NCI-H1048 (cell line): Measurements from ENCODE around the gene CYP1B1.
"Not testable (repeated sequence)": the region's sequence is repeated elsewhere in the genome, so short reads cannot be mapped to it uniquely, and the experiment has no call there.

Experiments used
- DNase-seq: peaks from one replicate; lab custom pipeline; 2025; lab: John Stamatoyannopoulos, UW

CYP1B1 gene

GRCh38 chr2:38098421-38099098 is 22.6 kb upstream of the CYP1B1 start:
- DNase-seq, result no peak

GRCh38 chr2:38097988-38098385 is 22.0 kb upstream of the CYP1B1 start:
- DNase-seq, result no peak

- DNase-seq, result no peak
These were observed 21.5 kb upstream of the CYP1B1 start for GRCh38 chr2:38097258-38097987.

GRCh38 chr2:38095996-38096861 is 20.3 kb upstream of the CYP1B1 start:
- DNase-seq, result peak; percentile 65

GRCh38 chr2:38095079-38095995 is 19.4 kb upstream of the CYP1B1 start:
- DNase-seq, result no peak

GRCh38 chr2:38093527-38094165 is 17.7 kb upstream of the CYP1B1 start:
- no peak for DNase-seq

GRCh38 chr2:38092196-38092902 is 16.4 kb upstream of the CYP1B1 start:
- no peak for DNase-seq

GRCh38 chr2:38091760-38092159 is 15.8 kb upstream of the CYP1B1 start:
- DNase-seq, result no peak

- DNase-seq, result no peak
These were observed 15.0 kb upstream of the CYP1B1 start for GRCh38 chr2:38090928-38091327.

GRCh38 chr2:38090212-38090611 is 14.3 kb upstream of the CYP1B1 start:
- DNase-seq, result not testable (repeated sequence)

- not testable (repeated sequence) for DNase-seq
These were observed 10.2 kb upstream of the CYP1B1 start for GRCh38 chr2:38085998-38086698.

- not testable (repeated sequence) for DNase-seq
These were observed 8.6 kb upstream of the CYP1B1 start for GRCh38 chr2:38084556-38084955.

- not testable (repeated sequence) for DNase-seq
These were observed 6.8 kb upstream of the CYP1B1 start for GRCh38 chr2:38082727-38083126.

GRCh38 chr2:38080346-38080745 is 4.4 kb upstream of the CYP1B1 start:
- no peak for DNase-seq

- DNase-seq, result no peak
These were observed 3.4 kb upstream of the CYP1B1 start for GRCh38 chr2:38079116-38080052.

GRCh38 chr2:38077431-38077769 is 1.4 kb upstream of the CYP1B1 start:
- no peak for DNase-seq

- peak; percentile 67 for DNase-seq
These were observed 919 bp upstream of the CYP1B1 start for GRCh38 chr2:38076710-38077430.

GRCh38 chr2:38076152-38076709 is 280 bp upstream of the CYP1B1 start:
- peak; percentile 67 for DNase-seq
